H9 (cell line): ENCODE data around the gene CCDC175. TPM values are rescaled to one million over a fixed set of nuclear protein-coding genes. Genes with fewer than 3 reads are reported as not detected.

Experiments used
- DNase-seq: peaks from one replicate; pipeline ENCODE4 v3.0.0-alpha.2; 2017
- H2AFZ ChIP-seq: one replicate; pipeline ENCODE4 v1.6.1; 2013; ENCODE audit warnings: mild to moderate bottlenecking, low read length, control low read depth, moderate library complexity
- H2AK5ac ChIP-seq: 2 replicates; pipeline ENCODE4 v1.6.1; 2013; ENCODE audit warnings: low read length, control low read depth, mixed read lengths; ENCODE audit not compliant: insufficient read length
- H2BK120ac ChIP-seq: one replicate; pipeline ENCODE4 v1.6.1; 2013; ENCODE audit warnings: low read depth, mild to moderate bottlenecking, low read length, control low read depth, inconsistent platforms; ENCODE audit not compliant: poor library complexity, severe bottlenecking
- H2BK12ac ChIP-seq: 2 replicates; pipeline ENCODE4 v1.6.1; 2013; ENCODE audit warnings: low read length, control low read depth, mixed read lengths, low read depth; ENCODE audit not compliant: insufficient read length
- H2BK15ac ChIP-seq: 2 replicates; pipeline ENCODE4 v1.6.1; 2013; ENCODE audit warnings: low read depth, low read length, control low read depth
- H2BK20ac ChIP-seq: one replicate; pipeline ENCODE4 v1.6.1; 2013; ENCODE audit warnings: low read depth, mild to moderate bottlenecking, low read length, control low read depth, inconsistent platforms; ENCODE audit not compliant: poor library complexity, severe bottlenecking
- H2BK5ac ChIP-seq: 2 replicates; pipeline ENCODE4 v1.6.1; 2013; ENCODE audit warnings: low read length, control low read depth, mixed read lengths; ENCODE audit not compliant: insufficient read length
- H3K14ac ChIP-seq: 2 replicates; pipeline ENCODE4 v1.6.1; 2013; ENCODE audit warnings: low read length, control low read depth; ENCODE audit not compliant: insufficient read depth
- H3K18ac ChIP-seq: 2 replicates; pipeline ENCODE4 v1.6.1; 2013; ENCODE audit warnings: low read depth, mild to moderate bottlenecking, mixed read lengths, low read length, control low read depth; ENCODE audit not compliant: insufficient read length
- H3K23ac ChIP-seq: 2 replicates; pipeline ENCODE4 v1.6.1; 2013; ENCODE audit warnings: low read length, control low read depth, mixed read lengths, low read depth; ENCODE audit not compliant: insufficient read length
- H3K23me2 ChIP-seq: 2 replicates; pipeline ENCODE4 v1.6.1; 2013; ENCODE audit warnings: low read depth, mild to moderate bottlenecking, mixed read lengths, low read length, control low read depth; ENCODE audit not compliant: insufficient read length, poor library complexity, severe bottlenecking
- H3K27ac ChIP-seq: 2 replicates; pipeline ENCODE4 v1.5.1; 2013; ENCODE audit warnings: low read length, control low read depth, mixed read lengths, low read depth; ENCODE audit not compliant: insufficient read length
- H3K27me3 ChIP-seq: 2 replicates; pipeline ENCODE4 v1.6.1; 2013; ENCODE audit warnings: low read length, control low read depth, inconsistent platforms; ENCODE audit not compliant: insufficient read depth
- H3K4ac ChIP-seq: 2 replicates; pipeline ENCODE4 v1.6.1; 2013; ENCODE audit warnings: low read depth, mild to moderate bottlenecking, control low read depth, inconsistent platforms, low read length, moderate library complexity
- H3K4me1 ChIP-seq: 2 replicates; pipeline ENCODE4 v1.6.1; 2013; ENCODE audit warnings: low read length, control low read depth, inconsistent platforms; ENCODE audit not compliant: insufficient read depth
- H3K4me2 ChIP-seq: 2 replicates; pipeline ENCODE4 v1.6.1; 2013; ENCODE audit warnings: low read length, control low read depth, mixed read lengths; ENCODE audit not compliant: insufficient read length, insufficient read depth
- H3K56ac ChIP-seq: 2 replicates; pipeline ENCODE4 v1.6.1; 2013; ENCODE audit warnings: low read depth, mild to moderate bottlenecking, mixed read lengths, low read length, control low read depth; ENCODE audit not compliant: insufficient read length
- H3K79me1 ChIP-seq: 2 replicates; pipeline ENCODE4 v1.6.1; 2013; ENCODE audit warnings: low read depth, mild to moderate bottlenecking, moderate library complexity, low read length, control low read depth, inconsistent platforms; ENCODE audit not compliant: insufficient read depth, poor library complexity, severe bottlenecking
- H3K79me2 ChIP-seq: 2 replicates; pipeline ENCODE4 v1.6.1; 2013; ENCODE audit warnings: low read length, control low read depth, inconsistent platforms; ENCODE audit not compliant: insufficient read depth
- H3K9ac ChIP-seq: 2 replicates; pipeline ENCODE4 v1.6.1; 2013; ENCODE audit warnings: low read length, control low read depth, mixed read lengths; ENCODE audit not compliant: insufficient read length; ENCODE audit errors: extremely low read depth
- H3K9me3 ChIP-seq: one replicate; pipeline ENCODE4 v1.6.1; 2013; ENCODE audit warnings: low read depth, low read length, inconsistent platforms; ENCODE audit not compliant: control insufficient read depth
- H3T11ph ChIP-seq: one replicate; pipeline ENCODE4 v1.6.1; 2013; ENCODE audit warnings: mild to moderate bottlenecking, low read length, control low read depth, inconsistent platforms
- H4K20me1 ChIP-seq: one replicate; pipeline ENCODE4 v1.6.1; 2013; ENCODE audit not compliant: control insufficient read depth, insufficient read length, insufficient read depth
- H4K5ac ChIP-seq: 2 replicates; pipeline ENCODE4 v1.6.1; 2013; ENCODE audit warnings: low read depth, mild to moderate bottlenecking, mixed read lengths, low read length, control low read depth; ENCODE audit not compliant: insufficient read length
- H4K8ac ChIP-seq: replicated peaks from 2 replicates; pipeline ENCODE4 v1.6.1; 2013; ENCODE audit warnings: low read length, control low read depth, mixed read lengths, low read depth; ENCODE audit not compliant: insufficient read length
- H4K91ac ChIP-seq: 2 replicates; pipeline ENCODE4 v1.6.1; 2013; ENCODE audit warnings: low read depth, mild to moderate bottlenecking, moderate library complexity, mixed read lengths, low read length, control low read depth; ENCODE audit not compliant: insufficient read length
- H3K27ac Mint-ChIP-seq, 3 experiments: 2 replicates in 2 of 3; 3 replicates in 1 of 3; pipeline ENCODE4 v1.8.0; 2020 to 2021; ENCODE audit warnings: mixed read lengths in 3 of 3, mild to moderate bottlenecking in 1 of 3, moderate library complexity in 1 of 3
- H3K27me3 Mint-ChIP-seq: 2 replicates; pipeline ENCODE4 v1.8.0; 2021; ENCODE audit warnings: low read depth, mild to moderate bottlenecking, moderate library complexity, mixed read lengths
- H3K36me3 Mint-ChIP-seq, 3 experiments: 2 replicates in 2 of 3; 3 replicates in 1 of 3; pipeline ENCODE4 v1.8.0; 2020 to 2021; ENCODE audit warnings: low read depth in 3 of 3, mixed read lengths in 3 of 3; ENCODE audit not compliant: insufficient read depth in 1 of 3
- H3K4me1 Mint-ChIP-seq, 2 experiments: 2 replicates each; pipeline ENCODE4 v1.8.0; 2020; ENCODE audit warnings: mixed read lengths in 2 of 2
- H3K4me3 Mint-ChIP-seq, 2 experiments: 2 replicates in 1 of 2; 3 replicates in 1 of 2; pipeline ENCODE4 v1.8.0; 2020 to 2021; ENCODE audit warnings: mild to moderate bottlenecking in 2 of 2, mixed read lengths in 2 of 2, moderate library complexity in 1 of 2
- H3K9me3 Mint-ChIP-seq, 2 experiments: 2 replicates in 1 of 2; 3 replicates in 1 of 2; pipeline ENCODE4 v1.8.0; 2020; ENCODE audit warnings: mild to moderate bottlenecking in 2 of 2, mixed read lengths in 2 of 2, moderate library complexity in 1 of 2
- CTCF ChIP-seq: fragments of 200-600 bp; sonication (generic); conservative IDR thresholded peaks from 3 replicates; pipeline ENCODE4 v1.8.0; 2021; ENCODE audit warnings: antibody characterized with exemption, mild to moderate bottlenecking
- total RNA-seq: library from RNA; stranded (reverse); gene quantifications from 2 replicates; pipeline ENCODE4 v1.2.1, GENCODE V29; 2021

CCDC175 gene
- total RNA-seq, 1 experiment from 2014 or later = 0.09 TPM

- no peak for DNase-seq
- Histone ChIP-seq H2BK5ac (no peak overlapping the region), H3K4me1 (peaks cover 2% of the 10 kb centered on the region; the same call in 1 of the 2 replicates), H3K27ac (no peak overlapping the region), H4K20me1 (no peaks in the 10 kb centered on the region), H4K8ac (no peak overlapping the region), H2AK5ac (no peak overlapping the region), H3K56ac (no peak overlapping the region), H3K4ac (no peak overlapping the region), H2AFZ (no peak overlapping the region), H2BK120ac (no peak overlapping the region), H4K91ac (no peak overlapping the region), H2BK15ac (no peak overlapping the region), H3K79me1 (no peaks in the 10 kb centered on the region), H2BK20ac (no peak overlapping the region), H3K23ac (no peak overlapping the region), H3K27me3 (no peaks in the 10 kb centered on the region), H3K14ac (no peak overlapping the region), H3K18ac (no peak overlapping the region), H3K79me2 (no peaks in the 10 kb centered on the region), H3K9ac (no peak overlapping the region), H3K23me2 (no peaks in the 10 kb centered on the region), H2BK12ac (no peak overlapping the region), H3K4me2 (no peak overlapping the region), H3T11ph (no peak overlapping the region), H4K5ac (no peak overlapping the region), H3K9me3 (no peaks in the 10 kb centered on the region)
- peaks cover 0 to 2% of the 10 kb centered on the region in 2 experiments; a peak in 1 of 5 replicates for H3K9me3 Mint-ChIP-seq
- H3K27me3 Mint-ChIP-seq = peaks cover 5% of the 10 kb centered on the region; the same call in 1 of the 2 replicates
- peaks cover 17 to 20% of the 10 kb centered on the region in 2 experiments for H3K4me1 Mint-ChIP-seq
- no peaks in the 10 kb centered on the region for H3K36me3 Mint-ChIP-seq
- no peak overlapping the region for H3K4me3 Mint-ChIP-seq
- no peak overlapping the region for H3K27ac Mint-ChIP-seq
- peak; percentile 53 for TF ChIP-seq CTCF
These were observed 6.5 kb downstream of the CCDC175 start for GRCh38 chr14:59570122-59570521.
